SIG-M5 treated with dmso at 0.1 percent for 504 hours (cell line): ENCODE data around the gene FAM110A.
A peak's percentile ranks its signal among the peaks of the same experiment; 100 is the strongest.
"Not testable (repeated sequence)": the region's sequence is repeated elsewhere in the genome, so short reads cannot be mapped to it uniquely, and the experiment has no call there.

ENCODE experiments used
- DNase-seq: peaks from one replicate; lab custom pipeline; 2025; ENCODE audit not compliant: unreplicated experiment; lab: John Stamatoyannopoulos, UW

The FAM110A gene

DNA sequence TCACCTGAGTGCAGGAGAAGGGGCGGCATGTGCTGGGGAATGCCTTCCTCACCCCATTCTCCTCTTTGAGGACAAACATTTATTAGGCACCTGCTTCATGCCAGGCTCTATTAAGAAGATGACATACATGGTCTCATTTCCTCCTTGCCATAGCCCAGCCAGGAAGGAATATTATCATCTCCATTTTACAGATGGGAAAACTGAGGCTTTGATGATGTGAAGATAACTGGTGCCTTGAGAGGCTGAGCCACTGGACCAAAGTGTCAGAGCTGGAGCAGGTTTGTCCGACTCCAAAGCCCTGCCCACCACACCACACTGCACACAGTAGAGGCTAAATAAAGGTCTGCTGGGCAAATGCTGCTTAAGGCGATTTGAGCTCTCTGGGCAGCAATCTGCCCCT, 37.2 kb downstream of the FAM110A start:
- DNase-seq: no peak

DNA sequence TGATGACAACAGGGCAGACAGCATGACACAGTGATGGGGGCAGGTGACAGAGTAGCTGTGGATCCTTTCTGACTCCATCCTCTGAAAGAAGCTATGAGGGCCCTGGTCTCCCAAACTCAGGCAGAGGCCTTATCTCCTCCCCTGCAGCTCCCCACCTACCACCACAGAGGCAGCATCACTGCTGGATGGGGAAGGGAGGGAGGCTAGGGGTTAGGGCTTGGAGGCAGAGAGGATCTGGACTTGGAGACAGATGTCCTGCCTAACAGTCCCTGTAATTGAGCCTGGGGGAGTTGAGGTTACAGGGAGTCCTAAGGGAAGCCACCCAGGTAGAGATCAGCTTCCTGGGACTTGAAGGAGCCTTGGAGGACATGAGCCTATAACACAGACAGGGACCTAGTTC, 37.9 kb downstream of the FAM110A start:
- no peak for DNase-seq

DNA sequence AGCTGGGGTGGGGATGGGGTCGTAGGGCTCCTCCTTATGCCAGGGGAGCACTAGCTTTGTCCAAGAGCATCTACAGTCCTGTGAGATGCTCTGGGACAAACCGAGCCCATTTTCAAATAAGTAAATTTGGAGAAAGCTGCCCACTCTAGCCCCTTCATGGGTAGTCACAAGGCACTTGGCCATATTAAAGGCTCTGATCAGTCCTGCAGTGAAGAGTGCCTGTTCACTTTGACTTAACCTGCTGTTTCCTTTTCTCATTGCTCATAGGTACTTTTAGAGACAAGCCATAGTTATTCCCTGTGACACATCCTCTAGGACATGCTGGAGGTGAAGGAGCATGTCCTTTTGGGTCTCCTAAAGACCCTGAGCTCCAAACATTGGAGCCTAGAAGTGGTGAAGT, 38.4 kb downstream of the FAM110A start:
- no peak for DNase-seq

DNA sequence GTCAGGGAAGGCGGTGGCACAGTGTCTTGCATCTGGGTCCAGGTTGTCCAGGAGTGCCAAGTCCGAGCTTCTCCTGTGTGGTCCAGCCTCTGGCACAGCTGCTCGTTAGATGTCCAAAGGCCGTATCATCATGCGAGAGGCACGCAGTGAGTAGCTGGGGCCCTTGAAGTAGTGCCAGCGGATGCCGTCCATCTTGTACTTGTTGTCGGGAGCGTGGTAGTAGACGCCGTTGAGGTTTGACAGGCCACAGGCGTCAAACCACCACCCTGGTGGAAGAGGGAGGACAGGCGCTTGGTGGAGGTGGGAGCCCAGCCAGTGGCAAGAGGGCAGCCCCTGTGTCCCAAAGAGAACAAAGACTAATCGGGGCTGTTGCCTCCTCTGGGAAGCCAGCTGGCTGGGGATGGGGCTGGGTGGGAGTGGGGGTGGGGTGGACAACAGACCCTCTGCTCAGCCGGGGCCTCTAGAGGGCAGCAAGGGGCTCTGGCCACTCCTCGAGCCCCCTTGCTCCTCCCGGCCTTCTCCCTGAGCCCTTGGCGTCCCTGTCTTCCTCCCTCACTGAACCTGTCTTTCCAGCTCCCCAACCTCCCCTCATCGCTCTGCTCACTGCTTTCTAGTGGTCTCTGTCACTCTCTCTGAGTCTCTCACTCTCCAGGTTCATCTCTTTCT, 39.5 kb downstream of the FAM110A start:
- no peak for DNase-seq

DNA sequence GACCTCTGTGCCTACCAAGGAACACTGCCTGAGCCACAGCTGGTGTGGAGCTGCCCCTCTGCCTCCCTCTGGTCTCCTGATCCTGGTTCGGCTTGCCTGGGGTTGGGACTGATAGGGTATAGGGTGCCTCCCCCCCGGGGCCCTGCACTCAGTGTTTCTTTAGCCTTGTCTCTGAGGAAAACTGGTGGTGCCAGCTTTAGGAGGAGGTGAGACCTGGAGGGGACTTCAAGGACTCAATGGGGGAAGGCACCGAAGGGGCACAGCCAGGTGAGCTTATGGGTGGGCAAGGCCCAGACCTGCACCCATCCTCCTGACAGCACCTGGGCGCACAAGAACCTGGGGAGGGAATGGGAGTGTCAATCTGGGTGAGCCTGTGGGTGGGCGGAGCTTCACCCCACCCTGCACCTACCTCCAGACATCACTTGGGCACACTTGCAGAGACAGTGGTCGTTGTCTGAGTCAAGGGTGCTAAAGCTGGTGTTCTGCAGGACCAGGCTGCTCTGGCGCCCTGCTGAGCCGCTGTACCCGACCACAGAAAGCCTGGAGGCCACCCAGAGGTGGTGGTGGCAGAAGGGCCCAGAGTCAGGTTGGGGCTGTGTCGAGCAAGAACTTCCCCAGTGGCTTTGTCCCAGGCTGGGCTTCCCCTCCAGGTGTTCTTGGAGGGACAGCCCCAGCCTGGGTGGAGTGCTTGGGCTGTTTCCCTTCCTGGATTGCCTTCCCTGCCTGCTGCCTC, 40.5 kb downstream of the FAM110A start:
- no peak for DNase-seq

DNA sequence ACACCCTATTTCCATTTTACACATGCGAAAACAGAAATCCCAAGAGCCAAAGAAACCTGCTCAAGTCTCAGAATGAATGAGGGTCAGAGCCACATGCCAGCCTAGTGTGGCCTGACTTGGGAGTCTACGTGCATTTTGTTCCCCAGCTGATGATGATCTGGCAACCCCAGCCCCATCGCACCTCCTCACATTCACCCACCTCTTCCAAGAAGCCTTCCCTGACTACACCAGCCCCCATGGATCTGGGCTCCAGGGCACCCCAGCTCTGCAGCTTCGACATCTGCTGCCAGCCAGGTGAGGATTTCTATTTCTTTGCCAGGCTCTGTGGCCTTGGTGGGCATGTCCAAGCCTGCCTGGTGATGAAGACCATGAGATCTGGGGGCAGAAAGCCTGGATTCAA, 41.6 kb downstream of the FAM110A start:
- no peak for DNase-seq

DNA sequence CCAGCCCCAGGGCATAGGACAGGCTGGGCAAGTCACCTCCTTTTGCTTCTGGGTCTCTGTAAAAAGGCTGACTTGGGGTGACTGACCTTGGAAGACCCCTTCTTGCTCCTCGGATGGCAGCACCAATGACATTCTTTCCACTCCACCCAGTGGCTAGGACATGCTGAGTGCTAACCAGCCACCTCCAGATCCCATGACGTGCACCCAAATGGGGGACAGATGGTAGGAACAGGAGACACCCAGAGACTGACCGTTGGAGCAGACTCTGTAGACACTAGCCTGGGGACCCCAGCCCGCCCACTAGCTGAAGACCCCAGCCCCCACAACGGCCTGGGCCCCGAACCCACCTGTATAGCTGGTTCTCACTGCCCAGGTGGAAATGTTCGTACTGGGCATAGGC, 44.3 kb downstream of the FAM110A start:
- DNase-seq: no peak

DNA sequence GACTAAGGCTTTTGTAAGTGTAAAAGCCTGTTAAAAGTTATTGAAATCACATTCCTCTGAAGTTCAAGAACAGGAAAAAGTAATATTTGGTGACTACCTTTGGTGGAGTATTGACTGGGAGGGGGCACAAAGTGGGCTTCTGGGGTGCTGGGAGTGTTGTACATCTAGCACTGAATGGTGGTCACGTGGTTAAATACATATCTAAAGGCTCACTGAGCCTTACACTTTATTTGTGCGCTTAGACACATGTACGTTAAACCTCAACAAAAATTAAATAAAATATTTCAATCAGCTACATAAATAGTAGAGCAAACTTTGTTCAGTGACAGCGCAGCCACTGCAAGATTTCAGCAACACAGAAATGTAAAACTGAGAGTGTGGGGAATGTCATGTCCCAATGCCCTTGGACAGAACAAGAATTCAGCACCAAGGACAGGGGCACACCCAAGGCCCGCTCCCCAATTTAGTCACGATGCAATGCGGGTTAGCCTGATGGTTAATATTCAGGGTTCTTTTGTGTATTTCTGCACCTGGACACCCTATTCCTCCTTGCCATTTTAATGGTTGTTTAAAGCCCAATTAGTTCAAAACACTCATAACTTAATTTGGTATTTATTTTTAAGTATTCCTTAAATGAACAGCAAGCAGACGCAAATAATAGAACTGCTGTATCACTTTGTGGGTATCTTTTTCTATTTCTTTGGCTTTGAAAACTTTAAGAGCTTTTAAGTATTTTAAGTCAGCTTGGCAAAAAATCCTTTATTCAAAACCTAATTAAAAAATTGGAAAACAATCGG, 45.2 kb downstream of the FAM110A start:
- DNase-seq: peak; percentile 7

DNA sequence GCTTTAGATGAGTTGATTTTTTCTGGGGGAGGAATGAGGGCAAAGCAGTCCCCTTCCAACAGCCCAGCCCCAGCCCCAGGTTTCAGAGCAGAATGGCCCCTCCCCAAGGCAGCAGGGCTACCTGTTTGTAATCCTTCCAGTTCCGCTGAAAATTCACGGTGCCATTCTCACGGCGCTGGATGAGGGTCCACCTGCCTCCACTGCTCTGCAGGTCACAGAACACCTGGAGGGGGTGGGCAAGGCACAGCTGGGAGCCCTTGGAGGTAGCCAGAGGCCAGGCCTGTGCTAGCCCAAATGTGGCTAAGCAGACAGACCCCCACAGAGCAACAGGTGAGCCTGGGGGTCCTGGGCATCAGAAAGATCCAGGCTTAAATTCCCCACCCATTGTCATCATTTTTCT, 46.1 kb downstream of the FAM110A start:
- no peak for DNase-seq

DNA sequence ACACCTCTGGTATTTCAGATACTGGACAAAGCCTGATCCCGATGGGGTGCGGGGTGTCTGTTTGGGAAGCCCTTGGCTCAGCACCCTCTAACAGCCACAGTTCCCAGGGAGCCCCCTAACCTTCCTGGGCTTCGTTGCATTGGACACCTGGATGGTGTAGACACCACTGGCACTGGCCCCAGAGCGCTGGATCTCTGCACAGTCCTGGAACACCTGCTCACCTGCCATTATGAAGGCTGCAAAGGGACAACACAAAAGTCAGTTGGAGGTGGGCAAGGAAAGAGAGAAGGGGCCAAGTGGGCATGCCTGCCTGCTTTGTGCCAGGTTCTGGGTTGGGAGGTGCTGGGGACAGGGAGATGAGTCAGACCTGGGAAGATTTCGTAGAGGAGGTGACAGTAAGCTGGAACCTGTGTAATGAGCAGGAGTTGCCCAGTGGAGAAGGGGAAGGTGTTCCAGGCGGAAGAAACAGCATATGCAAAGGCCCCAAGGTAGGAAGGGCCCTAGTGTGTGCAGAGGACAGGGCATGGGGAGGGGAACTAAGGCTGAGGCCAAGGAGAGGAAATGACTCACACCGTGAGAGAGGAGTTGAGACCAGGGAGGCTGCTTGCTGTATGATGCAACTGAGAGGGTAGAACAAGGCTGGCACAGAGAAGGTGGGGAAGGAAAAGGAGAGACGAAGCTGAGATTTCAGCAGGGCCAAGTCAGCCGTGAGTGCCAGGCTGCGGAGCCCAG, 47.7 kb downstream of the FAM110A start:
- peak; percentile 40 for DNase-seq

DNA sequence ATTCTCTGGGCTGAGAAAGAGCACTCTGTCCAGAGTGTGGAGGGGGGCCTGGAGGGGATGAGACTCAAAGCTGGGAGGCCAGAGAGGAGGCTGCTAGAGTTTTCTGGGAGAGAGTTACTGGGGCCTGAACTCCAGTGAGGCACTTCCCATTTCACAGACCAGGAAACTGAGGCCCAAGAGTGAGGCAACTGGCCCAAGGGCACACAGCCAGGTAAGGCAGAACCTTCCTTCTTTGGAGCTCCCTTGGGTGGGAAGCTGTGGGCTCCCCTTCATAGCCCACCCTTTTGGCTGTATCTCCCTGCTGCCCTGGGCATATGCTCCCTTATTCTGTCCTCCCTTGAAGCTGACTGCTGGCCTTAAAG, 48.2 kb downstream of the FAM110A start:
- no peak for DNase-seq

DNA sequence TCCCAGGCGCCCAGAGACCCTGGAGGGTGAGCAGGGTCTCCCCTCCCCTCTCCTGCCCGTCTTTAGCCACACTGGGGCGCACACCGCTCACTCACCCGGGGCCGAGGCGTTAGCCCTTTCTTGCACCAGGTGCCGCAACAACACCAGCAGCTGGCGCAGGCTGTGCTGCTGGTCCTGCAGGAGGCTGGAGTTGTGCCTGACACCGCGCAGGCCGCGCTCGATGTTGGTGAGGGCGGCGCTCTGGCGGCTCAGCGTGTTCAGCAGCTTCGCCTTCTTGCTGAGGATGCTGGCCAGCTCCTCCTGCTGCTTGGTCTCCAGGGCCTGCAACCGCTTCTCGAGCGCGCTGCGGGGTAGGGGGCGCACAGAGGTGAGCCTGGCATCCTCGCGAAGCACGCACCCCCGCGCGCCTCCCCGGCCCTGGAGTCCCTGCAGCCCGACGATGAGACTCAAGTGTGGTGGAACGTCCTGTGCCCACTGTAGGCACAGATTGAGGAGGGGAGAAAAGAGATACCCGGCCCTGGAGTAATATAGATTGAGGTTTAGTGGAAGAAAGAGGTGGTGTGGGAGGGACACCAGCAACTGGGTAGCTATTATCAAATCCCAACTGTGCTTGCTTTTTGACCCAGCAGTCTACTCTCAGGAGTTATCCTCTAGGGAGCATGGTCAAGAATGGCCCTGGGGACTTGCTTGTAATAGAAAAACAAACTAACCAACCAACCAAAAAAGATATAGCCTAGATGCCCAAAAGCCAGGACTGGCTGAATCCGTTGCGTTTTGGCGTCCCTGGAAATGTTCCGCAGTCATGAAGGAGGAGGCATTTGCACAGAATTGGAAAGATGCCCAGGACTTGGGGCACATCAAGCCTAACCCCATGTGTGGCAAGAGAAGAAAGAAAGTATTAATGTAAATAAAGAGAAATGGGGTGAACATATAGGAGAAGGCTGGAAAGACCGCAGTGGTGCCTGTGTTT, 51.8 kb downstream of the FAM110A start:
- DNase-seq: no peak

DNA sequence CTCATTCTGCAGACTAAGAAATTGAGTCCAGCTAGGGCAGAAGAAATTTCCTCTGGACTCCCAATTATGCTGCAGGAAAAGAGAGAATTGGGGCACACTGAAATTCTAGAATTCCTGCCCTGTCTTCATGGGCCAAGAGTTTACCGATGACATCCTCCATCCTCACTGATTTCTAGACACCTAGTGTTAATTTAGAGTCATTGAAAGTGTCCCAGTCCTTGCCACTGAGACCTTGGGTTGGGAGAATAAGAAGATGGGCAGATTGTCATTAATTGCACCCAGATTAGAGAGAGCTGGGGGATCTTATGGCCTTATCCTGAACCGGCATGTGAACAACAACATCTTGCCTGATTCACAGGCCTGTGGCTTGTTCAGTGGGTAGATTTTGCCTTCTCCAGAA, 53.6 kb downstream of the FAM110A start:
- no peak for DNase-seq

DNA sequence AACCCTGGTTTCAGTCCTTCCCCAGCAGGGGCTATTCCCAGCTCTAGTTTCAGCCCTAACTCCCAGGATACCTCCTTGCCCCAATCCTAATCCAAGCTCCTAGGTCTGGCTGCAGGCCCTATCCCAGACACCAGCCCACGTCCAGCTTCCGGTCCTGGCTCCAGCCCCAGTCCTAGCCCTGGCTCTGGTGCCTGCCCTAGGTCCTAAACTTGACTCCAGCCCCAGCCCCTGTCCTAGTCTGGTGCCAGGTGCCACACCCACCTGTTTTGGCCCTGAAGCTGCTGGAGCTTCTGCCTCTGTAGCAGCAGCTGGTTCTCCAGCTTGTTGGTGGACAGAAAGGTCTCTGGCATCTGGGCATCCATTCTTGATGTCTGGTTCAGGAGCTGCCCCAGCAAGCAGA, 54.5 kb downstream of the FAM110A start:
- DNase-seq: no peak

DNA sequence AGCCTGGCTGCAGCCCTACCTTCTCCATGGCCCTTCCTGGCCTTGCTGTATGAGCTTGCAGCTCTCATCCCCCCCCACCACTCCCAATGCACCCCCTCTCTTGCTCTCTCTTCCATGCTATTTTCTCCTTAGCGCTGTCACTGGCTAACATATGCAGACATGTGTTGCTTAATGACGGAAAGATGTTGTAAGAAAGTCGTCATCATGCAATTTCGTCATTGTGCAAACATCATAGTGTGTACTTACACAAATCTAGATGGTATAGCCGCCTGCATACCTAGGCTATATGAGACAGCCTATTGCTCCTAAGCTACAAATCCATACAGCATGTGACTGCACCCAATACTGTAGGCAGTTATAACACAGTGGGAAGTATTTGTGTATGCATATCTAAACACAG, 55.6 kb downstream of the FAM110A start:
- peak; percentile 9 for DNase-seq

DNA sequence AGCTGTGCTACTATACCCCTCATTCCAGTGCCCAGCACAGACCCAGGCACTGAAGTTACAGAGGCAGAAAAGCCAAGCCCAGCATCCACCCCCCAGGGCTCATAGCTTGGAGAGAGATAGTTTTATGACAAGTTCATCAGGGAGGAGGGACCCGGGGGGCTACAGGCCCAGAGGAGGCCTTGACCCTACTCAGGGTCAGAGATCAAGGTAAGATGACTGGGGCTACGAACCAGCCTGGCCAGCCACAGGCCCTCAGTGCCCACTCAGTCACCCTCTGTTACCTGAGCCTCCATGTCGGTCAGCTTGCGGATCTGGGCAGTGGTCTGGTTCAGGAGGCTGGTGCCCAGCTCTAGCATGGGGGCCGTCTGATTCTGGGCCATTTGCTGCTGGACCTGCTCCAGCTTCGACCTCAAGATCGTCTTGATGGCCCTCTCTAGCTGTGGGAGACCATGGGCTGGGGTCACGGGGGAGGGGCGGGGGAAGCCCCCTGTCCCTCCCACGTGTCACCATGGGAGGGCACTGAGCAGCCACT, 56.5 kb downstream of the FAM110A start:
- no peak for DNase-seq

DNA sequence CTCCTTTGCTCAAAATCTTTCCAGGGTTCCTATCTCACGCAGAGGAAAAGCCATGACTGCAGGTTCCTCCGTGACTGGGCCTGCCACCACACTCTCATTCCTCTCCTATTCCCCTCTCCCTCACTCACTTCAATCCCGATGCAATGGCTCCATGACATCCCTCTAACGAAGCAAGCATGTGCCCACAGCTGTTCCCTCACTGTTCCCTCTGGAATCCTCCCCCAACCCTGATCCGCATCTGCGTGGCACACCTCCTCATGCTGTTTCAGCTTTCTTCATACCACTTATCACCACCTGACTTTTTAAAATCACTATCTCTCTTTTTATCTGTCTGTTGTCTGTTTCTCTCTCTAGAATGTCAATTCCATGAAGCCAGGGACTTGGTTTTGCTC, 57.1 kb downstream of the FAM110A start:
- no peak for DNase-seq

DNA sequence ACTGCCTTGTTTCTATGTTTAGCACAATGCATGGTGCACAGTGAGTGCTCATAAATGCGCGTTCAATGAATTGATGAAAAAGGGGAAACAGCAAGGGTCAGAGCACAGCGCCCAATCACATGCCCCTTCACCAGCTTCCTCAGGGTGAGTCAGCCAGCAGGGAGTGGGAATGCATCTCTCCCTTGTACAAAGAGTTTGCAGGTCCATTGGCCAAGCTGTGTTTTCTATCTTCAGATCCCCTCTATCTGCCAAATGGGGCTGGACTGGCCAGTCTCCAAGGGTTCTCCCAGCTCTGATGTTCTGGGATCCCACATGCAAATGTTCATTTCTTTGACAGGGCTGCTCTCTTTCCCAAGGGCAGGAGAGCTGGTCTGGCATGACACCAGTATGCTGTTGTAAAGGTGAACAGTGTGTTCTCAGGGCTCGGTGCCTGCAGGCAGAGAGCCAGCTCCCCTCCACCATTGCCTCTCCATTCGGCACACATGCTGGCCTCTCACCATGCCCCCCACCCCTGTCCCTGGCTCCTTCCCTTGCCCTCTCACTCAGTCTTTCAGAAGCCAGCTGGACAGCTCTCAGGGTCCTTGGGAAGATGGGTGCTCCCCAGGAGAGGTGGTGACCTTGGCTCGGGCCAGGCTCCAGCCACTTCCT, 57.7 kb downstream of the FAM110A start:
- no peak for DNase-seq

DNA sequence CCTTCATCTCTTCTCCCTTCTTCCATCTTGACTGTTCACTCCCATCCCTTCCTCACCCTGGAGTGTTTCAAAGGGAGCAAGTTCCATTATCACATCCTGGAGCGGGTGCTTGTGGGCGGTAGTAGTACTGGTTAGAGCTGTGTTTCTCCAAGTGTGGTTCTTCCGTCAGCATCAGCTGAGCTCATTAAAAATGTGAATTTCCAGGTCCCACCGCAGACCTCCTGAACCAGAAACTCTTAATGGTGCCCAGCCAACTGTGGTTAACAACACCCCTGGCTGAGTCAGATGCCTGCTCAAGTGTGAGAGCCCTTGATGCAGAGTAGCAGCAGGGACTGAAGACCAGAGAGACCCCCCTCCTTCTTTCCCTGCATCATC, 58.2 kb downstream of the FAM110A start:
- no peak for DNase-seq

DNA sequence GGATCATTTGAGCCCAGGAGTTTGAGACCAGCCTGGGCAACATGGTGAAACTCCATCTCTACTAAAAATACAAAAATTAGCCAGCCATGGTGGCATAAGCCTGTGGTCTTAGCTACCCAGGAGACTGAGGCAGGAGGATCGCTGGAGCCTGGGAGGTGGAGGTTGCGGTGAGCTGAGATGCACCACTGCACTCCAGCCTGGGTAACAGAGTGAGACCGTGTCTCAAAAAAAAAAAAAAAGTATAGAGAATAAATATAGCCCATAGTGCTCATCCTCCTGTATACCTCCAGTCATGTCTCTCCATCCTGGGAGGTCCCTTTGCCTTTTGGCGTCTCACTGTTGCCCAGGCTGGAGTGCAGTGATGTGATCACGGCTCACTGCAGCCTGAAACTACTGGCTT, 58.9 kb downstream of the FAM110A start:
- DNase-seq: not testable (repeated sequence)
